NK-92 treated with Interleukin-12 subunit alpha and Interleukin-12 subunit beta, amount 100 ng/mL, for 24 hours (cell line): ENCODE data around the gene ZNF133.

ENCODE experiments used
- DNase-seq: peaks from one replicate; lab custom pipeline; 2025; lab: John Stamatoyannopoulos, UW

The ZNF133 gene

DNA sequence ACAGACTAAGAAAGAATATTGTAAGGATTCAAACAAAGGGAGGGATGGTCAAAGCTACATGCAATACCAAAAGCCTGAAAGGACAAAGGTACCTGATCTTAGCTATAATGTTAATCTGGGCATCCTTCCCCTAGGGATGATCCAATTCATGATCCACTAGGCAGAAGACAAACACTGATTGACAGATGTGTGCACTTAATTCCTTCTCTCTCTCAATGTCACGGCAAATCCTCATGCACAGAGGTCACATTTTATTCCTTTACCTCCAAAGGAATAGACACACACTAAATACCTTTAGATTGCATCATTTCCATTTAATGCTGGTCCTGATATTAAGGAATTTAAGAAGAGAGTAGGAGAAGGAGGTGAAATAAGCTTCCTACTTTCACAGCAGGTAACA lies 73.4 kb downstream of the ZNF133 start:
- no peak for DNase-seq

DNA sequence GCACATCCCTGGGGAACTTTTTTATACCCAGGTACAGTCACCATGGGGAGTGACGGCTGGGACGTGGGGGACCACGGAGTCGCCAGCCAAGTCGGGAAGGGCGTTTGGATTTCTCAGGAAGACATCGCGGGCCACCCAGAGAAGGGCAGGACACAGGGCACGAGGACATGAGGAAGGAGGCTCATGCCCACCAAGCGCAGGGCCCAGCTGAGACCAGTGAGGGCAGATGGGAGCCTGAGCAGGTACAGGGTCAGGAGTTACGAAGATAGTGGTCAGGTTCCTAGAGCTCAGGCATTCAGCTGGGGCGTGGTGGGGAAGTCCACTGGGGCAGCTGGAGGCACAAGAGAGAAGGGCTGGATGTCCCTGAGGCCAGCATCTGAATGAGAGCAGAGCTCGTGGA lies 74.6 kb downstream of the ZNF133 start:
- DNase-seq: no peak

DNA sequence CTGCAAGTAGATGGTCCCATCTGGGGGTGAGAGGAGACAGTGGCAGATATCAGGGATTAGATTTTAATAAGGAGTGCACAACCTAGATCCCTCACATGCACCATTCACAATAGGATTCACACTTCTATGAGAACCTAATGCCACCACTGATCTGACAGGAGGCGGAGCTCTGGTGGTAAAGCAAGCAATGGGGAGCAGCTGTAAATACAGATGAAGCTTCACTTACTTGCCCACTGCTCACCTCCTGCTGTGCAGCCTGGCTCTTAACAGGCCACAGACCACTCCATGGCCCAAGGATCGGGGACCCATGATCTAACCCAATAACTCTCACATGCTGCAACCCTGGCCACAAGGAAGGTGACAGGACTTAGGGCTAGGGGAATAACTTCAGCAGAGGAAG lies 75.4 kb downstream of the ZNF133 start:
- no peak for DNase-seq

DNA sequence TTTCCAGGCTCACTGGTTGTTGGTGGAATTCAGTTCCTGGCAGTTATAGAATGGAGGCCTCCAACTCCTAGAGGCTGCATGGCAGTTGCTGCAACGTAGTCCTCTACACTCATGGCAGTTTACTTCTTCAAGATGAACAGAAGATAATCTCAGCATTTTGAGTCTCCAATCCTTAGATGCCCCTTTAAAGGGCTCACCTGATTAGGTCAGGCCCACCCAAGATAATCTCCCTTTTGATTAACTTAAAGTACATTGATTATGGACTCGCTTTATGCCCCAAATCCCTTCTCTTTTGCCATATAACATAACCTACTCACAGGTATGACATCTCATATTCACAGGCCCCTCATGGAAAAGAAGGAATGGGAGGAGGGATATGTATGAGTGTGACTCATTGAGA lies 76.4 kb downstream of the ZNF133 start:
- no peak for DNase-seq
